Endodermal cell (in vitro differentiated cells): ENCODE data around the gene AGAP3. TPM values are rescaled to one million over a fixed set of nuclear protein-coding genes. Genes with fewer than 3 reads are reported as not detected.
A peak's percentile ranks its signal among the peaks of the same experiment; 100 is the strongest.

Source experiments
- DNase-seq: peaks from one replicate; pipeline ENCODE4 v3.0.0-alpha.2; 2017
- H3K27ac ChIP-seq: 2 replicates; pipeline ENCODE4 v1.5.1; 2013; ENCODE audit warnings: mild to moderate bottlenecking, low read depth, low read length, moderate library complexity
- H3K27me3 ChIP-seq: 2 replicates; pipeline ENCODE4 v1.6.1; 2013; ENCODE audit warnings: mild to moderate bottlenecking, low read length, moderate library complexity; ENCODE audit not compliant: insufficient read depth, control insufficient read depth, poor library complexity, severe bottlenecking
- H3K36me3 ChIP-seq: 2 replicates; pipeline ENCODE4 v1.7.0; 2013; ENCODE audit warnings: mild to moderate bottlenecking, low read length, moderate library complexity; ENCODE audit not compliant: control insufficient read depth, insufficient read depth
- H3K4me1 ChIP-seq: one replicate; pipeline ENCODE4 v1.7.0; 2013; ENCODE audit warnings: low read length; ENCODE audit not compliant: control insufficient read depth, insufficient read depth
- H3K4me3 ChIP-seq: 2 replicates; pipeline ENCODE4 v1.5.1; 2013; ENCODE audit warnings: mild to moderate bottlenecking, low read length, moderate library complexity
- H3K9ac ChIP-seq: 2 replicates; pipeline ENCODE4 v1.6.1; 2013; ENCODE audit warnings: mild to moderate bottlenecking, low read length, moderate library complexity; ENCODE audit not compliant: poor library complexity, severe bottlenecking; ENCODE audit errors: extremely low read depth
- H3K9me3 ChIP-seq: 2 replicates; pipeline ENCODE4 v1.6.1; 2013; ENCODE audit warnings: mild to moderate bottlenecking, low read length, moderate library complexity; ENCODE audit not compliant: control insufficient read depth
- H3K27ac Mint-ChIP-seq: 2 replicates; pipeline ENCODE4 v1.8.0; 2020; ENCODE audit warnings: mixed read lengths
- H3K27me3 Mint-ChIP-seq: 2 replicates; pipeline ENCODE4 v1.8.0; 2021; ENCODE audit warnings: mild to moderate bottlenecking, mixed read lengths; ENCODE audit not compliant: insufficient read depth
- H3K36me3 Mint-ChIP-seq: 2 replicates; pipeline ENCODE4 v1.8.0; 2020; ENCODE audit warnings: low read depth, mixed read lengths
- H3K4me1 Mint-ChIP-seq: 2 replicates; pipeline ENCODE4 v1.8.0; 2020; ENCODE audit warnings: mixed read lengths
- H3K4me3 Mint-ChIP-seq: 2 replicates; pipeline ENCODE4 v1.8.0; 2020; ENCODE audit warnings: mild to moderate bottlenecking, moderate library complexity, mixed read lengths
- H3K9me3 Mint-ChIP-seq: 2 replicates; pipeline ENCODE4 v1.8.0; 2020; ENCODE audit warnings: mild to moderate bottlenecking, mixed read lengths
- CTCF ChIP-seq: fragments of 200-600 bp; sonication (generic); conservative IDR thresholded peaks from 2 replicates; pipeline ENCODE4 v1.5.0; 2021; ENCODE audit warnings: antibody characterized with exemption, mild to moderate bottlenecking
- WGBS, 2 experiments: methylation state at CpG; one replicate each; pipeline versions ENCODE4 v1.1.5 to v1.1.7; 2013; ENCODE audit warnings: missing lambda C conversion rate in 2 of 2, mixed read lengths in 1 of 2; ENCODE audit not compliant: insufficient coverage in 1 of 2, insufficient read length in 1 of 2; 5-methylcytosine and 5-hydroxymethylcytosine counted together
- total RNA-seq, 2 donors: library from RNA; stranded (reverse); fragmentation: NEBNext Ultra II Directional in 1 of 2; extraction: Animal tissue kit (Norgen Biotek cat#: 25700) in 1 of 2; gene quantifications; 2 replicates in 1 of 2; 3 replicates in 1 of 2; pipeline ENCODE4 v1.2.1, GENCODE V29; 2021

Gene AGAP3
- total RNA-seq, 2 donors from 2014 or later: 113 to 116 TPM

GRCh38 chr7:151087245-151088018 lies 1.2 kb downstream of the AGAP3 start:
- Mint-ChIP-seq H3K27ac (peak overlapping the region; percentile 85), H3K4me1 (peaks cover 38% of the 10 kb centered on the region), H3K27me3 (peaks cover 1% of the 10 kb centered on the region), H3K4me3 (peak overlapping the region; percentile 78), H3K36me3 (peaks cover 16% of the 10 kb centered on the region), H3K9me3 (no peaks in the 10 kb centered on the region)
- Histone ChIP-seq H3K9ac (peak overlapping the region; percentile 49), H3K4me1 (peaks cover 14% of the 10 kb centered on the region), H3K27ac (peak overlapping the region; percentile 32), H3K9me3 (no peaks in the 10 kb centered on the region), H3K36me3 (peaks cover 13% of the 10 kb centered on the region), H3K4me3 (peak overlapping the region; percentile 91), H3K27me3 (peaks cover 6% of the 10 kb centered on the region)
- TF ChIP-seq CTCF: peak; percentile 58
- no peak for DNase-seq
- WGBS, 2 experiments: 1 to 2% methylated on average over 39 to 70 of the region's 70 CpGs

- Histone ChIP-seq H3K4me3 (peak overlapping the region; percentile 91), H3K9ac (peak overlapping the region; percentile 49), H3K27me3 (peaks cover 6% of the 10 kb centered on the region), H3K27ac (no peak overlapping the region), H3K4me1 (peaks cover 14% of the 10 kb centered on the region), H3K9me3 (no peaks in the 10 kb centered on the region), H3K36me3 (peaks cover 18% of the 10 kb centered on the region)
- peak overlapping the region; percentile 78 for H3K4me3 Mint-ChIP-seq
- no peak for TF ChIP-seq CTCF
- H3K36me3 Mint-ChIP-seq: peaks cover 18% of the 10 kb centered on the region
- H3K27ac Mint-ChIP-seq: no peak overlapping the region
- H3K4me1 Mint-ChIP-seq: peaks cover 34% of the 10 kb centered on the region
- no peaks in the 10 kb centered on the region for H3K9me3 Mint-ChIP-seq
- DNase-seq: no peak
- WGBS, 2 experiments: 33 to 41% methylated on average over 8 to 16 of the region's 16 CpGs
- peaks cover 1% of the 10 kb centered on the region for H3K27me3 Mint-ChIP-seq
Observed at GRCh38 chr7:151088019-151088855, 2.0 kb downstream of the AGAP3 start.

- peak overlapping the region; percentile 78 for H3K4me3 Mint-ChIP-seq
- H3K9me3 Mint-ChIP-seq: no peaks in the 10 kb centered on the region
- peaks cover 14% of the 10 kb centered on the region for H3K4me1 ChIP-seq
- H3K9me3 ChIP-seq: no peaks in the 10 kb centered on the region
- H3K27me3 Mint-ChIP-seq: peaks cover 1% of the 10 kb centered on the region
- no peak for TF ChIP-seq CTCF
- H3K36me3 Mint-ChIP-seq: peaks cover 20% of the 10 kb centered on the region
- WGBS, 2 experiments: 41 to 48% methylated on average over 22 to 30 of the region's 30 CpGs
- peak overlapping the region; percentile 81 for H3K27ac Mint-ChIP-seq
- peak overlapping the region; percentile 80 for H3K27ac ChIP-seq
- no peak overlapping the region for H3K9ac ChIP-seq
- H3K27me3 ChIP-seq: peaks cover 3% of the 10 kb centered on the region
- DNase-seq: no peak
- H3K4me1 Mint-ChIP-seq: peaks cover 34% of the 10 kb centered on the region
- peaks cover 26% of the 10 kb centered on the region for H3K36me3 ChIP-seq
- H3K4me3 ChIP-seq: peak overlapping the region; percentile 91
Observed at GRCh38 chr7:151088856-151089699, 2.8 kb downstream of the AGAP3 start.
